HPDE6-E6E7 (cell line): ENCODE results near the gene THOC2.
A peak's percentile ranks its signal among the peaks of the same experiment; 100 is the strongest.
"Not testable (repeated sequence)": the region's sequence is repeated elsewhere in the genome, so short reads cannot be mapped to it uniquely, and the experiment has no call there.

Source experiments
- DNase-seq: peaks from one replicate; pipeline ENCODE4 v3.0.0; 2011; ENCODE audit warnings: missing footprints; ENCODE audit errors: extremely low spot score

THOC2 gene

GRCh38 chrX:123675154-123675553 is 57.7 kb downstream of the THOC2 start:
- DNase-seq = no peak

DNA sequence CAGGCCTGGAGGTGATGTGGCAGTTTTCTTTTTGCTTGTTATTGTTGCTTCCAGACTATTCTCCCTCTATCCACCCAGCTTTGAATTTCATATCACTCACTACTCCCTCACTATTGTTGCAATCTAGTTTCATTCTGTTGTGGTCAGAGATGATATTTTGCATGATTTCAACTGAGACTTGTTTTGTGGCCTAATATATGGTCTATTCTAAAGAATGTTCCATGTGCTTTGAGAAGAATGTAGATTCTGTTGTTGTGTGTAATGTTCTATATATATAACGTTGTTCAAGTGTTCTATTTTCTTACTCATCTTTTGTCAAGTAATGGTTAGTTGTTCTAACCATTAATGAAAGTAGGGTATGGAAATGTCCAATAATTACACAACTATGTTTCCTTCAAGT is 59.0 kb downstream of the THOC2 start:
- DNase-seq = no peak

DNA sequence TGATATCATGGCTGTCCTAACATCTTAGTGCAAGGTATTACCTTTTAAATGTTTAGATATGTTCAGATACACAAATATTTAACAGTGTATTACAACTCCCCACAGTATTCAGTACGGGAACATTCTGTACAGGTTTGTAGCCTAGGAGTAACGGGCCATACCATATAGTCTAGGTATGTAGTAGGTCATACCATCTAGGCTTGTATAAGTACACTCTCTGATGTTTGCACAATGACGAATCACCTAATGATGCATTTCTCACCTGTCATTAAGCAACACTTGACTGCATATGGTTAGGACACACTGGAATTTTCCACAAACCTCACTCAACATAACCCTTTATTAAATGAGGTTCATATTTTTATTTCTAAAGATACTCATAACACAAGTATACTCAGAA is 67.7 kb downstream of the THOC2 start:
- peak; percentile 4 for DNase-seq

DNA sequence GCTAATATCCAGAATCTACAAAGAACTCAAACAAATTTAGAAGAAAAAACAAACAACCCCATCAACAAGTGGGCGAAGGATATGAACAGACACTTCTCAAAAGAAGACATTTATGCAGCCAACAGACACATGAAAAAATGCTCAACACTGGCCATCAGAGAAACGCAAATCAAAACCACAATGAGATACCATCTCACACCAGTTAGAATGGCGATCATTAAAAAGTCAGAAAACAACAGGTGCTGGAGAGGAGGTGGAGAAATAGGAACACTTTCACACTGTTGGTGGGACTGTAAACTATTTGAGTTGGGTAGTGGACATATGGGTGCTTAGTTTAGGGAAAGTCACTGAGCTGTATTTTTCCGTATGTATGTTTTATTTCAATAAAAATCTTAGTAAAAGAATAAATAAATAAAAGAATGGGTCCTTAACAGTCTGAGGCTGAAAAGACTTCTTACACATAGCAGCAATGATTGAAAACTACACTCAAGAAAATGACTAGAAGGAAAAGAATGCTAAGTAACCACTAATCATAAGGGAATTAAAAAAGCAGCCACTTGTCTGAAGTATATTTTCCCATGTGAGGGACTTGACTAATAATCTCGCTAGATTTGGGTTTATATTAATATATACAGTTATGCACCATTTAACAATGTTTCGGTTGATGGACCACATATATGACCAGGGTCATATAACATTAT is 68.2 kb downstream of the THOC2 start:
- not testable (repeated sequence) for DNase-seq

GRCh38 chrX:123663720-123664119 is 69.1 kb downstream of the THOC2 start:
- DNase-seq = not testable (repeated sequence)

- not testable (repeated sequence) for DNase-seq
Measured at GRCh38 chrX:123656507-123656906, 76.3 kb downstream of the THOC2 start.

GRCh38 chrX:123648811-123649181 is 84.1 kb downstream of the THOC2 start:
- not testable (repeated sequence) for DNase-seq

- DNase-seq = no peak
Measured at GRCh38 chrX:123648028-123648810, 84.6 kb downstream of the THOC2 start.

DNA sequence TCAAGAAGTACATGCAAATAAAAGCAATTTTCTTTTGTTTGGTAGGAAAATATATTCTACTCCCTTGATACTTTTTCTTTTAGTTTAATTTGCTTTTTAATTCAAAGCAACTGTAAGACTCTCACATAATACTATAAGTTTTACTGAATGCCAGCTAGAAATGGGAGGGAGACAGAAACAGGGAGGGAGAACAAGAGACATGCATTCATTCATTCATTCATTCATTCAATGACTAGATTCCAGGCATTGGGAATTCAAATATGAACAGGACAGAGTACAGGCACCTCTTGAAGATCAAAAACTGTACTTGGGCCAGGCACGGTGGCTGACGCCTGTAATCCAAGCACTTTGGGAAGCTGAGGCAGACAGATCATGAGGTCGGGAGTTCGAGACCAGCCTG is 85.6 kb downstream of the THOC2 start:
- DNase-seq = no peak

DNA sequence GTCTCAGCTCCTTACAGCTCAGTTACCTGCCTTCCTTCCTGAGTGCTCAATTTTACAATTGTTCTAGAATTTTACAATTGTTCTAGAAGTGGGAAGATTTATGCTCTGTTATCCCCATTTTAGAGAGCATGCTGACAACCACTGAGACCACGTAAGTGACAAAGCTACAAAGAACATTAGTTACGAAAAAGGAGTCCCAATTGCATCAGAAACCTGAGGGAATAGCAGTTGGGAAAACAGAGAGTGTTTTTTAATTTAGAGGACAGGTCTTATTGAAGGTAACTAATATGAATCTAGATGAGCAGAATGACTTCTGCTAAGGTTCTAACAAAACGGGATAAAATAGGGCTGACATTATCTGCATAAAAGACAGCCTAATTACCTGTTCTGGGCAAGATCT is 103.3 kb downstream of the THOC2 start:
- no peak for DNase-seq

DNA sequence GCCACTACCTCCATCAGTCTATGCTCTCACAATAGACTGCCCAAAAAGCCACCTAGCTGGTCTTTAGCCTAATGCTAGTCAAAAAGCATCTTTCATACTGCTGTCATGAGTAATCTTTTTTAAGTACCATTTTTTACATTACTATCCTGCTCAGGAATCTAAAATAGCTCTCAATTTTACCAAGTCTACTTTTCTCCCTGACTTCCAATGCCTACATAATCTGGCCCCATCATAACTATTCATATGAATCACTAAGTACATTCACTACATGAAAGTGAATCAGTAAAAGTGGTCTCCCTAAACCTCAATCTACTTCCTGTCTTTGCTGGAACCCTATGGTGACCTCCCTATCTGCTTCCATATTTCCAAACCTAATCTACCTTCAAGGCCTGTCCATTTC is 105.9 kb downstream of the THOC2 start:
- DNase-seq = no peak

DNA sequence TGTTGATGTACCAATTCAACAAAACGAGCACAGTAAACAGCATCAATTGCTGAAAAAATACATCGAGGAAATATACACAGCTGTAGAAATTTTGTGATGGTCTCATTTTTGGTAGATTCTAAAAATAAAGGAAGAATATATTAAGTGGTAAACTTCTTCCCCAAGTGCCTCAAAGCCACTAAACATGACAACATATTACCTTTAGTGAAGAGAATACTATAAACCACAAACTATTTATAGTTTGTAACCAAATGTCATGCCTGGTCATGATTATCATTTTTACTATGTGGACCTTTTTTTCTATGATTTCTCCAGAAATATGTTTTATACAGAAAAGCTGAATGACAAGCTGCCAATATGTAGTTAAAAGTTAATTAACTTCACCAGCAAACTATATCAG is 106.9 kb downstream of the THOC2 start:
- no peak for DNase-seq

GRCh38 chrX:123625477-123625876 is 107.4 kb downstream of the THOC2 start:
- no peak for DNase-seq

DNA sequence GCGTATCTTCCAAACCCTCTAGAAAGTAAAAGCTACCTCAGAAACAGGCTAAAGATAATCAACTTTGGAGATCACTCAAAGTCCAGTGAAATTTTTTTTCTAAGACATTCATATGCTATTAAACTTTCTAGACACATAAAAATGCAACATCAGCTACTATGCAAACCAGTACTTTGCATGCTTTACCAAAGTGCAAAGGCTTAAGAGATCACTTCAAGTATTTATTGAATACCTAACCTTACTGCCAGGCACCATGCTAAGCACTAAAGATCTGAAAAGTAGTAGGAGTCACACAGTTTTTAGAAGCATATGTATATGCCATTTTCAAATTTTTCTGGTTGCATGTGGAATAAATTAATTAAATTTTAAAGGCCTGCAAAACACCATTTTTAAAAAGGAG is 115.8 kb downstream of the THOC2 start:
- no peak for DNase-seq

GRCh38 chrX:123610915-123611314 is 121.9 kb downstream of the THOC2 start:
- no peak for DNase-seq

GRCh38 chrX:123607806-123608205 is 125.0 kb downstream of the THOC2 start:
- no peak for DNase-seq

DNA sequence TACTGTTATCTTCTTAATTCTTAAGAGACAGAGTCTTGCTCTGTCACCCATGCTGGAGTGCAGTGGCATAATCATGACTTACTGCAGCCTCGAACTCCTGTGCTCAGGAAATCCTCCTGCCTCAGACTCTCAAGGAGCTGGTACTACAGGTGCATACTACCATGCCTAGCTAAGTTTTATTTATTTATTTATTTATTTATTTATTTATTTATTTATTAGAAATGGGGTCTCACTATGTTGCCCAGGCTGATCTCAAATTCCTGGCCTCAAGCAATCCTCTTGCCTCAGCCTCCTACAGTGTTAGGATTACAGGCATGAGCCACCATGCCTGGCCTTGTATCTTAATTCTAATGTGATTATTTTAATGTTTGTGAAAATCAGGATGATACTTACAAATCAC is 125.6 kb downstream of the THOC2 start:
- no peak for DNase-seq

GRCh38 chrX:123603491-123603890 is 129.4 kb downstream of the THOC2 start:
- DNase-seq = no peak

DNA sequence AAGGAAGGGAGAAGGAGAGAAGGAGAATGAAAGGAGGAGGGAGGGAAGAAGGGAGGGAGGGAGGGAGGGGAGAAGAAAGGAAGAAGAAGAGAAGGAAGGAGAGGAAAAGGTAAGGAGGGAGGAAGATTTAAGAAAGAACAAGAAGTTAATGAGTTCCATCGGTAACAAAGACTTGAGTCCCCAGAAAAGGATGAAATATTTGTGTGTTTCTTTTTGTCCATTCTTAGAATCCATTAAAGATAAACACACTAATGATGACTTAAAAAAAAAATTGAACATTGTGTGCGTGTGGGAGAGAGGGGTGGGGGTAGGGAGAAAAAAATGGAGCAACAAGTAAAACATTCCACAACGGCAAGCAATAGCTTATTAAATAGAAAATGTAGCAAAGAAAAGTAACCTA is 131.4 kb downstream of the THOC2 start:
- no peak for DNase-seq

- DNase-seq = no peak
Measured at GRCh38 chrX:123600181-123600580, 132.7 kb downstream of the THOC2 start.

DNA sequence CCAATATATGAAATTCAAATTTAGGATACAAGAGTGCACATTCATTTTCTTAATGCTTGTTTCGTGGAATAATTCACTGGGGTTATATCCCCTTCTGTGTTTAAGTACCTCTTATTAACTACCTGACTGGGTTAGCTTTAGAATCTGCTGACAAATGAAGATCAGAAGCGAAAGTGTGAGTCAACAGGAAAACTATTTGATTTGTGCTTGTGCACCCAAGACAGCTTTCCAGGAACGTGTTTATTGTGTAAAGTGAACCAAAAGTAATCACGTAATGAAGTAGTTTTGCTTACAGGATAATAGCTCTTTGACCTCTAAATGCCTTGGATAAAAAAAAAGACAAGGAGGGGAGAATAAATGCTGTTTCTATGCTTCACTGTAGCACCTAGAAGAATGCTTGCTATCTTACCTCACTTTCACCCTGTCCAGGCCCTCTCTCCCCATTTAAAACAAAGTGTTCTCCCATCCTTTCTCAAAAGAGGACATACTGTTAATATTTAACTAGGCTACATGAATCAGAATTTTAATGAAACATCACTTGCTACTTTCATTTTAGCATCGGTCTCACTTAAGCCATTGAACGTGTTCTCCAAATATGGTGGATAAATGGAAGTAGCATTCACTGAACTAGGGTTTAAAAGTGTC is 141.9 kb downstream of the THOC2 start:
- peak; percentile 16 for DNase-seq

- no peak for DNase-seq
Measured at GRCh38 chrX:123588723-123589122, 144.1 kb downstream of the THOC2 start.

GRCh38 chrX:123581586-123581985 is 151.3 kb downstream of the THOC2 start:
- no peak for DNase-seq
